Thyroid gland (tissue), 4 donors: ENCODE results near the gene EFNA5. TPM values are rescaled to one million over a fixed set of nuclear protein-coding genes. Genes with fewer than 3 reads are reported as not detected.

Experiments
- DNase-seq, 2 donors: peaks; one replicate each; pipeline ENCODE4 v3.0.0-alpha.2; 2019
- H3K27ac ChIP-seq, 3 donors: fragments of 200-600 bp; sonication (generic); 1 replicate in 2 of 3; 2 replicates in 1 of 3; pipeline ENCODE4 v1.5.1; 2016 to 2019; ENCODE audit warnings: mild to moderate bottlenecking in 1 of 3, moderate library complexity in 1 of 3
- H3K27me3 ChIP-seq: fragments of 200-600 bp; sonication (generic); one replicate; pipeline ENCODE4 v1.5.1; 2019
- H3K36me3 ChIP-seq, 2 donors: fragments of 200-600 bp; sonication (generic); one replicate each; pipeline ENCODE4 v1.5.1; 2016 to 2019
- H3K4me1 ChIP-seq, 2 donors: fragments of 200-600 bp; sonication (generic); one replicate each; pipeline ENCODE4 v1.5.1; 2017 to 2019
- H3K4me3 ChIP-seq, 3 donors: fragments of 200-600 bp; sonication (generic); replicated peaks in 1 of 3; 1 replicate in 2 of 3; 2 replicates in 1 of 3; pipeline ENCODE4 v1.5.1; 2016; ENCODE audit warnings: mild to moderate bottlenecking in 1 of 3
- H3K9me3 ChIP-seq: fragments of 200-600 bp; sonication (generic); one replicate; pipeline ENCODE4 v1.5.1; 2017
- CTCF ChIP-seq, 6 experiments: fragments of 200-600 bp in 3 of 6; fragments of 450-650 bp in 3 of 6; sonication (generic) in 3 of 6; IDR thresholded peaks; one replicate each; pipeline ENCODE4 v1.5.1; 2016 to 2019; ENCODE audit warnings: antibody characterized with exemption in 6 of 6, mild to moderate bottlenecking in 2 of 6, inconsistent platforms in 1 of 6, moderate library complexity in 1 of 6
- POLR2A ChIP-seq, 2 donors: fragments of 450-650 bp; IDR thresholded peaks; one replicate each; pipeline ENCODE4 v1.6.1; 2017; ENCODE audit warnings: antibody characterized with exemption in 2 of 2, mild to moderate bottlenecking in 2 of 2, moderate library complexity in 1 of 2
- WGBS, 2 donors: methylation state at CpG; one replicate each; pipeline ENCODE4 v1.1.5; 2017; 5-methylcytosine and 5-hydroxymethylcytosine counted together
- intact Hi-C: fragments of 100-400 bp; cut with DNase I; formaldehyde crosslinking; loops from one replicate; pipeline ENCODE4 v1.15.1; 2023
- total RNA-seq, 4 donors: library from RNA; depleted of rRNA; stranded (reverse); fragments of >200 nt; gene quantifications; one replicate each; pipeline ENCODE4 v1.2.3, GENCODE V29; 2016

The EFNA5 gene
- total RNA-seq, 4 donors from 2014 or later, result 5.7 to 17.2 (median 6.4) TPM

GRCh38 chr5:107486489-107486888 lies 184.2 kb downstream of the EFNA5 start:
- Histone ChIP-seq H3K4me1 (no peaks in the 10 kb centered on the region), H3K27me3 (no peaks in the 10 kb centered on the region), H3K27ac (no peak overlapping the region), H3K4me3 (no peak overlapping the region), H3K36me3 (no peaks in the 10 kb centered on the region), H3K9me3 (no peaks in the 10 kb centered on the region)
- intact Hi-C loops, result no loop called here
- TF ChIP-seq CTCF (IDR thresholded peaks at IDR 0.05) (no peak), POLR2A (IDR thresholded peaks at IDR 0.05) (no peak)
- DNase-seq, result no peak
- WGBS, 2 donors, result 87 to 96% methylated on average over 2 of the region's 2 CpGs

GRCh38 chr5:107485184-107485583 lies 185.6 kb downstream of the EFNA5 start:
- intact Hi-C loops, result no loop called here
- no peaks in the 10 kb centered on the region for H3K9me3 ChIP-seq
- H3K36me3 ChIP-seq, result no peaks in the 10 kb centered on the region
- no peaks in the 10 kb centered on the region for H3K27me3 ChIP-seq
- H3K4me1 ChIP-seq, result no peaks in the 10 kb centered on the region
- no peak overlapping the region for H3K27ac ChIP-seq
- no peak overlapping the region for H3K4me3 ChIP-seq
- TF ChIP-seq POLR2A (IDR thresholded peaks at IDR 0.05) (no peak), CTCF (IDR thresholded peaks at IDR 0.05) (no peak)
- no peak for DNase-seq

- 80 to 84% methylated on average over 4 of the region's 4 CpGs for WGBS, 2 donors
Measured at GRCh38 chr5:107484281-107484680, 186.5 kb downstream of the EFNA5 start.

GRCh38 chr5:107483231-107484024 lies 187.3 kb downstream of the EFNA5 start:
- Histone ChIP-seq H3K9me3 (no peaks in the 10 kb centered on the region), H3K4me3 (no peak overlapping the region), H3K27ac (no peak overlapping the region), H3K4me1 (no peaks in the 10 kb centered on the region), H3K36me3 (no peaks in the 10 kb centered on the region), H3K27me3 (no peaks in the 10 kb centered on the region)
- WGBS, 2 donors, result 67 to 71% methylated on average over 5 of the region's 5 CpGs
- TF ChIP-seq CTCF (IDR thresholded peaks at IDR 0.05) (no peak), POLR2A (IDR thresholded peaks at IDR 0.05) (no peak)
- DNase-seq, result no peak
- intact Hi-C loops, result no loop called here

More at GRCh38 chr5:107484281-107484680, 186.5 kb downstream of the EFNA5 start:
- Histone ChIP-seq H3K27me3 (no peaks in the 10 kb centered on the region), H3K36me3 (no peaks in the 10 kb centered on the region), H3K4me3 (no peak overlapping the region), H3K9me3 (no peaks in the 10 kb centered on the region), H3K27ac (no peak overlapping the region), H3K4me1 (no peaks in the 10 kb centered on the region)
- DNase-seq, result no peak
- no peak for TF ChIP-seq CTCF (IDR thresholded peaks at IDR 0.05)
- TF ChIP-seq POLR2A (IDR thresholded peaks at IDR 0.05), result no peak
- intact Hi-C loops, result no loop called here

GRCh38 chr5:107478068-107478641 lies 192.6 kb downstream of the EFNA5 start:
- TF ChIP-seq CTCF (IDR thresholded peaks at IDR 0.05) (no peak), POLR2A (IDR thresholded peaks at IDR 0.05) (no peak)
- H3K27ac ChIP-seq, result no peak overlapping the region
- H3K27me3 ChIP-seq, result no peaks in the 10 kb centered on the region
- no peak overlapping the region for H3K4me3 ChIP-seq
- no peaks in the 10 kb centered on the region for H3K36me3 ChIP-seq
- H3K9me3 ChIP-seq, result no peaks in the 10 kb centered on the region
- WGBS, 2 donors, result 86% methylated on average over 6 of the region's 6 CpGs
- no peak for DNase-seq
- intact Hi-C loops, result no loop called here
- no peaks in the 10 kb centered on the region for H3K4me1 ChIP-seq
